ENCODE measurements around the gene MRM3. TPM values are rescaled to one million over a fixed set of nuclear protein-coding genes. Genes with fewer than 3 reads are reported as not detected.
"Not testable (repeated sequence)": the region's sequence is repeated elsewhere in the genome, so short reads cannot be mapped to it uniquely, and the experiment has no call there.

The MRM3 gene
- total RNA-seq, 2 experiments from 2014 or later, result 12.8 to 15.8 TPM

DNA sequence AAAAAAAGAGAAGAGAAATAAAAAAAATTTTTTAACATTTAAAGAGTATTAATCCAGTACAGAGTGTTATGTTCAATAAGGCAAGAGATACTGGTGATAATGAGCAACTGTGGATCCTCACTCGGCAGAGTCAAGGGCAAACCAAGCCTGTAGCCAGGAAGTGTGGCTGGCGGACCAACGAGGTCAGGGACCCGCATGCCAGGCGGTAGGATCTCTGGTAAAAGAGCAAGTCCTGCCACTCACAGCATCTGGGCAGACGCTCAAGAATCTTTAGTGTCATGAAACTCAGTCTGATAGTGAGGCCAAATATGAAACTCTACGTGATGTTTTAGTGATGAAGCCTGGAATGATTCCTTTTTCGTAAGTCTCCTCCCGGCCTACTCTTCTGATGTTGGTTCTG, 21.8 kb upstream of the MRM3 start:
- CTCF ChIA-PET, result no interaction called here
- POLR2A ChIA-PET, result no interaction called here

DNA sequence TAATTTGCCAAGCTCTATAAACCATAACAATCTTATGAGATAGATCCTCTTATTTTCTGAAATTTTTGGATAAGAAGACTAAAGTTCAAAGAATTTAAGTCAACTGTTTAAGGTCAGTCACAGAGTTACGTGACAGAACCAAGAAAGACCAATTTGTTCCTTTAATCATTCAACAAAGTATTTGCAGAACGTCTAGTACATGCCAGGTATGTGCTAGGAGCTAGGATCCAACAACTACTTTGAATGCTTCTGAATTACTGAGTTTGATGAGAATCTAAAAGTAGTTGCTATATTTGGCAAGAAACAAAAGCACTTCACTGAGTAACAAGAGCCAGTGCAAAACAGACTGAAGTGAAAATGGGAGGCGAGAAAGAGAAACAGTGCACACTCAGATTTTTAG, 15.1 kb upstream of the MRM3 start:
- no peak overlapping the region for H3K27ac Mint-ChIP-seq
- DNase-seq, result no peak
- H3K4me3 Mint-ChIP-seq, result no peak overlapping the region
- CTCF ChIA-PET, result no interaction called here
- no peaks in the 10 kb centered on the region for H3K27me3 Mint-ChIP-seq
- no peaks in the 10 kb centered on the region for H3K9me3 Mint-ChIP-seq
- POLR2A ChIA-PET, result no interaction called here
- H3K36me3 Mint-ChIP-seq (ENCODE audit: low read depth), result peaks cover 51% of the 10 kb centered on the region
- H3K4me1 Mint-ChIP-seq, result no peaks in the 10 kb centered on the region

More for the DNA sequence above, 21.8 kb upstream of the MRM3 start:
- Mint-ChIP-seq H3K27me3 (no peaks in the 10 kb centered on the region), H3K36me3 (ENCODE audit: low read depth) (peaks cover 46% of the 10 kb centered on the region), H3K4me3 (no peak overlapping the region), H3K4me1 (no peaks in the 10 kb centered on the region), H3K27ac (no peak overlapping the region), H3K9me3 (no peaks in the 10 kb centered on the region)
- DNase-seq, result no peak

GRCh38 chr17:773016-773415, 9.1 kb upstream of the MRM3 start:
- ChIA-PET POLR2A (interaction anchor here (1.5 kb wide), 1 partner anchor 9 kb away, joined by 10 read pairs; the partner anchor contains the start of genes GLOD4 and MRM3), CTCF (no interaction called here)
- Mint-ChIP-seq H3K9me3 (no peaks in the 10 kb centered on the region), H3K36me3 (ENCODE audit: low read depth) (peaks cover 77% of the 10 kb centered on the region), H3K4me3 (no peak overlapping the region), H3K27ac (no peak overlapping the region), H3K27me3 (no peaks in the 10 kb centered on the region), H3K4me1 (peaks cover 26% of the 10 kb centered on the region)
- DNase-seq, result no peak

GRCh38 chr17:773467-774312, 8.5 kb upstream of the MRM3 start:
- Mint-ChIP-seq H3K9me3 (no peaks in the 10 kb centered on the region), H3K4me1 (peaks cover 26% of the 10 kb centered on the region), H3K27me3 (no peaks in the 10 kb centered on the region), H3K36me3 (ENCODE audit: low read depth) (peaks cover 80% of the 10 kb centered on the region), H3K27ac (no peak overlapping the region), H3K4me3 (no peak overlapping the region)
- ChIA-PET POLR2A (interaction anchor here (0.5 to 1.5 kb wide), 2 partner anchors 8 to 11 kb away, joined by 4 to 10 read pairs; partner anchors contain the start of genes GLOD4 and MRM3), CTCF (interaction anchor here (1.5 kb wide), 1 partner anchor 17 kb away, joined by 6 read pairs; no protein-coding TSS in a partner anchor)
- DNase-seq, result no peak

DNA sequence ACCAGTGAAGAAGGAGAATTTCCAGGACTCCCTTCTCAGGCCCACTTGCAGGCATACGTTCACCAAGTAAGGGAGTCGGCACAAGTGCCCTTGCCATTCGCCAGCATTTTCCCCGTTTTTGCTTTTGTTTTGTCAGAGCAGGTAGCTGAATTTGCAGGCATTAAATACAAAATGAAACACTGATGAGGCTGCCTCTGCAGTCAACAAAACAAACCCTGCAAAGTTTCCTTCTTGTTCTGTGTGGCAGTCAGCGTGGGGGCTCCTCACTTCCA, 7.9 kb upstream of the MRM3 start:
- peaks cover 78% of the 10 kb centered on the region for H3K36me3 Mint-ChIP-seq (ENCODE audit: low read depth)
- H3K9me3 Mint-ChIP-seq, result no peaks in the 10 kb centered on the region
- no peaks in the 10 kb centered on the region for H3K27me3 Mint-ChIP-seq
- POLR2A ChIA-PET, result interaction anchor here (0.5 to 1.5 kb wide), 2 partner anchors 8 to 12 kb away, joined by 4 to 10 read pairs; partner anchors contain the start of genes GLOD4 and MRM3
- no peak overlapping the region for H3K4me3 Mint-ChIP-seq
- peaks cover 26% of the 10 kb centered on the region for H3K4me1 Mint-ChIP-seq
- CTCF ChIA-PET, result interaction anchor here (1.5 kb wide), 1 partner anchor 18 kb away, joined by 6 read pairs; no protein-coding TSS in a partner anchor
- DNase-seq, result no peak
- H3K27ac Mint-ChIP-seq, result no peak overlapping the region

- Mint-ChIP-seq H3K36me3 (ENCODE audit: low read depth) (peaks cover 61% of the 10 kb centered on the region), H3K27ac (no peak overlapping the region)
These were observed 4.1 kb upstream of the MRM3 start for GRCh38 chr17:778096-778495.

DNA sequence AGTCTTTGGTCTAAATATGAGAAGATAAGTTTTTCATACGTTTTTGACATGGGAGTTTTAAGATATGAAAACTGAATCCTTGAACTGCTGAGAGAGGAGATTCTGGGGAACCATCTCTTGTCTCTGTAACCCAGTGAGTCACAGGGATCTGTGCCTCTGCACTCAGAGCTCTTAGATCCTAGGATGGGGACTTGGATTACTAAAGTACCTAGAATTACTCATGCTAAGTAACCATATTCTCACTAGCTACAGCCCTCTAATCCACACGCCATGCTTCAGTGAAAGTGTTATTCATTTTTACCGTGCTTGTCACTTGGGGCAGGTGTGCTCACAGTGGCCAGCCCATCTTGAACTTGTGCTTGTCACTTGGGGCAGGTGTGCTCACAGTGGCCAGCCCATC, 2.0 kb downstream of the MRM3 start:
- ChIA-PET POLR2A (no interaction called here), CTCF (no interaction called here)
- H3K36me3 Mint-ChIP-seq (ENCODE audit: low read depth), result peaks cover 24% of the 10 kb centered on the region
- no peak for DNase-seq
- H3K4me3 Mint-ChIP-seq, result peak overlapping the region; percentile 28
- peaks cover 36% of the 10 kb centered on the region for H3K4me1 Mint-ChIP-seq
- H3K9me3 Mint-ChIP-seq, result no peaks in the 10 kb centered on the region
- H3K27ac Mint-ChIP-seq, result no peak overlapping the region
- H3K27me3 Mint-ChIP-seq, result no peaks in the 10 kb centered on the region

More at GRCh38 chr17:778096-778495, 4.1 kb upstream of the MRM3 start:
- POLR2A ChIA-PET, result interaction anchor here (1.3 kb wide), 1 partner anchor 64 kb away, joined by 4 read pairs; the partner anchor contains the start of gene VPS53
- no peaks in the 10 kb centered on the region for H3K27me3 Mint-ChIP-seq
- CTCF ChIA-PET, result interaction anchor here (2.5 kb wide), 1 partner anchor 203 kb away, joined by 5 read pairs; no protein-coding TSS in a partner anchor
- no peak for DNase-seq
- no peak overlapping the region for H3K4me3 Mint-ChIP-seq
- H3K4me1 Mint-ChIP-seq, result peaks cover 41% of the 10 kb centered on the region
- no peaks in the 10 kb centered on the region for H3K9me3 Mint-ChIP-seq

DNA sequence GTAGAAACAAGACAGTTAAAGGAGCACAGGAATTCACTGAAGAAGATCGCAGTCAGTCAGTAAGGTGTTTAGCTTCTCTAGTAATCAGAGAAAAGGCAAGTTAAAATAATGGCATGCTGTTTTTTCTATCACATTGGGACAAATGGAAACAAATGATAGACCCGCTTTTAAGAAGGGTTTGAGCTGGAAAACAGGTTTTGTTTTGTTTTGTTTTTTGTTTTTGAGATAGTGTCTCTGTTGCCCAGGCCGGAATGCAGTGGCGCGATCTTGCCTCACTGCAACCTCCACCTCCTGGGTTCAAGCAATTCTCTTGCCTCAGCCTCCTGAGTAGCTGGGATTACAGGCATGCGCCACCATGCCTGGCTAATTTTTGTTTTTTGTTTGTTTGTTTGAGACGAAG, 3.7 kb downstream of the MRM3 start:
- ChIA-PET POLR2A (interaction anchor here (1.1 kb wide), 1 partner anchor 33 kb away, joined by 4 read pairs; no protein-coding TSS in a partner anchor), CTCF (interaction anchor here (1.3 kb wide), 1 partner anchor 211 kb away, joined by 4 read pairs; the partner anchor contains the start of gene TIMM22)
- H3K4me3 Mint-ChIP-seq, DNase-seq, H3K27me3 Mint-ChIP-seq, H3K27ac Mint-ChIP-seq, H3K9me3 Mint-ChIP-seq: not testable (repeated sequence)
- Mint-ChIP-seq H3K4me1 (peaks cover 32% of the 10 kb centered on the region), H3K36me3 (ENCODE audit: low read depth) (peaks cover 32% of the 10 kb centered on the region)

- ChIA-PET CTCF (interaction anchor here (0.7 to 1.7 kb wide), 2 partner anchors 74 to 193 kb away, joined by 4 read pairs; no protein-coding TSS in a partner anchor), POLR2A (no interaction called here)
- H3K27ac Mint-ChIP-seq, result no peak overlapping the region
- peaks cover 21% of the 10 kb centered on the region for H3K4me1 Mint-ChIP-seq
- no peaks in the 10 kb centered on the region for H3K27me3 Mint-ChIP-seq
- no peak for DNase-seq
- no peak overlapping the region for H3K4me3 Mint-ChIP-seq
- H3K9me3 Mint-ChIP-seq, result no peaks in the 10 kb centered on the region
- H3K36me3 Mint-ChIP-seq (ENCODE audit: low read depth), result peaks cover 39% of the 10 kb centered on the region
These were observed 5.6 kb downstream of the MRM3 start for GRCh38 chr17:787641-788221.

DNA sequence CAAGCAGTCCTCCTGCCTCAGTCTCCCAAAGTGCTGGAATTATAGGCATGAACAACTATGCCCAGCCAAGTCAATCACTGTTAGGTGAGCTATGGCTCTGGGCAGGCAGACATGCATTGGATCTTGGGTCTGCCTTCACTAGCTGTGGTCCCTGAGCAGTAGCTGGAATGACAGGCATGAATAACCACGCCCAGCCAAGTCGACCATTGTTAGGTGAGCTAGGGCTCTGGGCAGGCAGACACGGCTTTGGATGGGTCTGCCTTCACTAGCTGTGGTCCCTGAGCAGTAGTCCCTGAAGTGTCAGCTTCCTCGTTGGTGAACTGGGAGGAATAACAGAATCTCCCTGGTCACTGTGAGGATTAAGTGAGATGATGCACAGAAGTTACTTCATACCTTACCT, 6.4 kb downstream of the MRM3 start:
- H3K9me3 Mint-ChIP-seq, result no peaks in the 10 kb centered on the region
- no peaks in the 10 kb centered on the region for H3K27me3 Mint-ChIP-seq
- CTCF ChIA-PET, result interaction anchor here (0.7 to 1.7 kb wide), 3 partner anchors 74 to 208 kb away, joined by 4 to 5 read pairs (median 4); partner anchors contain the start of gene TIMM22
- peaks cover 37% of the 10 kb centered on the region for H3K36me3 Mint-ChIP-seq (ENCODE audit: low read depth)
- H3K4me1 Mint-ChIP-seq, result peaks cover 14% of the 10 kb centered on the region
- no peak overlapping the region for H3K27ac Mint-ChIP-seq
- POLR2A ChIA-PET, result interaction anchor here (1.3 kb wide), 1 partner anchor 192 kb away, joined by 3 read pairs; no protein-coding TSS in a partner anchor
- H3K4me3 Mint-ChIP-seq, result no peak overlapping the region
- no peak for DNase-seq

GRCh38 chr17:789160-789840, 7.1 kb downstream of the MRM3 start:
- peaks cover 6% of the 10 kb centered on the region for H3K4me1 Mint-ChIP-seq
- H3K27me3 Mint-ChIP-seq, result no peaks in the 10 kb centered on the region
- H3K36me3 Mint-ChIP-seq (ENCODE audit: low read depth), result peaks cover 33% of the 10 kb centered on the region
- ChIA-PET POLR2A (interaction anchor here (1.3 kb wide), 1 partner anchor 191 kb away, joined by 3 read pairs; no protein-coding TSS in a partner anchor), CTCF (interaction anchor here (1.6 to 1.7 kb wide), 2 partner anchors 192 to 207 kb away, joined by 4 to 5 read pairs; partner anchors contain the start of gene TIMM22)
- DNase-seq, result no peak
- H3K27ac Mint-ChIP-seq, result no peak overlapping the region
- H3K4me3 Mint-ChIP-seq, result no peak overlapping the region
- H3K9me3 Mint-ChIP-seq, result no peaks in the 10 kb centered on the region

DNA sequence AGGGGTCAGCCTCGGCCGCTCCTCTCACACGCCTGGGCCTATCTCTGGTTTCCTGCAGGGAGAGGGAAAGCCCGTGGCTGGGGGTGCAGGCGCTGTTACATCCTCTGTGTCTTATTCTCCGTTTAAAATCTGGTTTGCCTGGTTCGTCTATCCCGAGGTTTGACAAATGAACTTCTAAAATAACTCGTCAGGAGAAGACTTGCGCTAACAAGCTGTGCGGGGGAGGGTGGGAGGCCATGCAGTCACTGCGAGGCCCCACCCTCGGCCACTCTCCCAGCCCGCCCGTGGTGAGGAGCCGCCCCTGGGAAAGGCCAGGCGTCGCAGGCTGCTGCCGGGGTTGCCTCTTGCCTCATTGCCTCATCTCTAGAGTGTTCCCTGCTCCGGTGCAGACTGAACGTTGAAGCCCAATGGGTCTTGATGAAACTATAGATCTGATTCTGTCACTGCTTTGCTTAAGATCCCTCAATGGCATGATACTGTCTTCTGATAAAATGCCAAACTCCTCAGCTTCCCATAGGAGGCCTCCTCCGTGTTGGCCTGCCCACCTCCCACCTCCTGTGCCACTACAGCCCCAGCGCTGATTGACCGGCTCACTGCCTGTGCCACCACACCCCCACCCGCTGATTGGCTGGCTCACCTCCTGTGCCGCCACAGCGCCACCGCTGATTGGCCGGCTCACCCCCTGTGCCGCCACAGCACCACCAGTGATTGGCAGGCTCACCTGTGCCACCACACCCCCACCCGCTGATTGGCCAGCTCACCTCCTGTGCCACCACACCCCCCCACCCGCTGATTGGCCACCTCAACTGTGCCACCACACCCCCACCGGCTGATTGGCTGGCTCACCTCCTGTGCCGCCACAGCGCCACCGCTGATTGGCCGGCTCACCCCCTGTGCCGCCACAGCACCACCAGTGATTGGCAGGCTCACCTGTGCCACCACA, 8.0 kb downstream of the MRM3 start:
- DNase-seq, H3K27ac Mint-ChIP-seq, H3K9me3 Mint-ChIP-seq, H3K4me1 Mint-ChIP-seq, H3K4me3 Mint-ChIP-seq, H3K27me3 Mint-ChIP-seq, POLR2A ChIA-PET: not testable (repeated sequence)
- H3K36me3 Mint-ChIP-seq (ENCODE audit: low read depth), result peaks cover 33% of the 10 kb centered on the region
- CTCF ChIA-PET, result interaction anchor here (1.6 kb wide), 1 partner anchor 207 kb away, joined by 5 read pairs; the partner anchor contains the start of gene TIMM22

Measured in activated CD4-positive, alpha-beta memory T cell treated with anti-CD3 and anti-CD28 coated beads, Interleukin-2, amount 10 ng/mL, durations not matched to agents 7 days and 5 days (primary cell).